Ishikawa (cell line): ENCODE measurements around the gene HCFC1R1.

ENCODE experiments used
- CEBPB ChIP-seq: IDR thresholded peaks from 2 replicates; pipeline ENCODE4 v1.6.1; 2012
- CREB1 ChIP-seq: IDR thresholded peaks from 2 replicates; pipeline ENCODE4 v1.6.1; 2012; ENCODE audit warnings: low read depth
- EGR1 ChIP-seq: IDR thresholded peaks from 2 replicates; pipeline ENCODE4 v1.6.1; 2012
- EP300 ChIP-seq: IDR thresholded peaks from 2 replicates; pipeline ENCODE4 v1.6.1; 2012; ENCODE audit warnings: borderline replicate concordance
- FOXM1 ChIP-seq: IDR thresholded peaks from 2 replicates; pipeline ENCODE4 v1.6.1; 2012; ENCODE audit warnings: low read depth, borderline replicate concordance
- NFIC ChIP-seq: IDR thresholded peaks from 2 replicates; pipeline ENCODE4 v1.6.1; 2012
- RAD21 ChIP-seq: IDR thresholded peaks from 2 replicates; pipeline ENCODE4 v1.6.1; 2012; ENCODE audit warnings: low read depth
- TAF1 ChIP-seq: IDR thresholded peaks from 2 replicates; pipeline ENCODE4 v1.6.1; 2012; ENCODE audit warnings: low read depth, mild to moderate bottlenecking
- TCF12 ChIP-seq: IDR thresholded peaks from 2 replicates; pipeline ENCODE4 v1.6.1; 2012; ENCODE audit warnings: low read depth
- TEAD4 ChIP-seq: IDR thresholded peaks from 2 replicates; pipeline ENCODE4 v1.6.1; 2012
- YY1 ChIP-seq: IDR thresholded peaks from 2 replicates; pipeline ENCODE4 v1.6.1; 2012; ENCODE audit warnings: low read depth
- ZBTB7A ChIP-seq: IDR thresholded peaks from 2 replicates; pipeline ENCODE4 v1.6.1; 2012; ENCODE audit warnings: low read depth
- TF ChIP-seq, protein P1 (sequence below): IDR thresholded peaks from 2 replicates; pipeline ENCODE4 v1.6.1; 2012
- TF ChIP-seq, protein P2 (sequence below): IDR thresholded peaks from 2 replicates; pipeline ENCODE4 v1.6.1; 2012; ENCODE audit warnings: low read depth, mild to moderate bottlenecking
- TF ChIP-seq, protein P3 (sequence below): IDR thresholded peaks from 2 replicates; pipeline ENCODE4 v1.6.1; 2012

The HCFC1R1 gene

DNA sequence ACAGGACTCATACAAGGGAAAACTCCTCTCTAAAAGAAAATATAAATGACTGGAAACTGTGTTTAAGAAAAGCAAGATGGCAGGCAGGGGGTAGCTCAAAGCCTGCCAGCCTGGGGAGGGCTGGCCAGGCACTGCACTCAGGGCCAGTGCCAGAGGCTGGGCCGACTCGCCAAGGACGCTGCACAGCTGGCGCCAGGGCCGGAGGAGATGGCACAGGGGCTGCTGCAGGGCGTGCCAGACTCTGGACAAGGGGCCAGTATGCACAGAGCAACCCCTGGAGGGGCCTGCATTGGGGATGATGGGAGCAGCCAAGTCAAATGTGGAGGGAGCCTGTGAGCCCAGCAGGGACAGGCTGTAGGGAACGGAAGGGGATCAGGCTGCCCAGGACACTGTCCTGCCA lies 47.5 kb downstream of the HCFC1R1 start:
- TF ChIP-seq TCF12: no peak
- no peak for TF ChIP-seq EGR1

DNA sequence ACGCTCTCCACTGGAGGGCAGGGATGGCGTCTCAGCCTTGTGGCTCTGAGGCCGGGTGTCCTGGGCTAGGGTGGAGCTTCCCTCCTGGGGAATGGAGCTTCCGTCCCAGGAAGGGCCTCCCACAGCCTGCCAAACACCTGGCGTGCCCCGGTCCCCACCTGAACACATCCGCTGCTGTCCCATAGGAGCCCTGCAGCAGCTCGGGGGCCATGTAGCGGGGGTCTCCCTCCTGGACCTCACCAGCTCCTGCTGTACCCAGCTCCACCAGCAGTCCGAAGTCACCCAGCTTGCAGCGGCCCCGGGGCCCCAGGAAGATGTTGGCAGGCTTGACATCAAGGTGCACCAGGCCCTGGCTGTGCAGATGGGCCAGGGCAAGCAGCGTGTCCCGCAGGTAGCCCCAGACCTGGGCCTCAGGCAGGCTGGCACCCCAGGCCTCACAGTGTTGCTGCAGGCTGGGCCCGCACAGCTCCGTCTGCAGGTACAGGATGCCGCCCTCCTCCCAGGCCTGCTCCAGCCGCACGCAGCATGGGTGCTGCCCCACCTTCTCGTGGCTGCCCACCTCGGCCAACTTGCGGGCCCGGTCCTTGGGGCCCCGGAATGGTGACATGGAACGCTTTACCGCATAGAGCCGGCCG lies 48.5 kb downstream of the HCFC1R1 start:
- TF ChIP-seq NFIC: no peak
- no peak for TF ChIP-seq TEAD4
- TF ChIP-seq, protein P1, sequence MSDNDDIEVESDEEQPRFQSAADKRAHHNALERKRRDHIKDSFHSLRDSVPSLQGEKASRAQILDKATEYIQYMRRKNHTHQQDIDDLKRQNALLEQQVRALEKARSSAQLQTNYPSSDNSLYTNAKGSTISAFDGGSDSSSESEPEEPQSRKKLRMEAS: no peak
- TF ChIP-seq CEBPB: no peak
- no peak for TF ChIP-seq EGR1
- TF ChIP-seq ZBTB7A: no peak
- TF ChIP-seq, protein P2, sequence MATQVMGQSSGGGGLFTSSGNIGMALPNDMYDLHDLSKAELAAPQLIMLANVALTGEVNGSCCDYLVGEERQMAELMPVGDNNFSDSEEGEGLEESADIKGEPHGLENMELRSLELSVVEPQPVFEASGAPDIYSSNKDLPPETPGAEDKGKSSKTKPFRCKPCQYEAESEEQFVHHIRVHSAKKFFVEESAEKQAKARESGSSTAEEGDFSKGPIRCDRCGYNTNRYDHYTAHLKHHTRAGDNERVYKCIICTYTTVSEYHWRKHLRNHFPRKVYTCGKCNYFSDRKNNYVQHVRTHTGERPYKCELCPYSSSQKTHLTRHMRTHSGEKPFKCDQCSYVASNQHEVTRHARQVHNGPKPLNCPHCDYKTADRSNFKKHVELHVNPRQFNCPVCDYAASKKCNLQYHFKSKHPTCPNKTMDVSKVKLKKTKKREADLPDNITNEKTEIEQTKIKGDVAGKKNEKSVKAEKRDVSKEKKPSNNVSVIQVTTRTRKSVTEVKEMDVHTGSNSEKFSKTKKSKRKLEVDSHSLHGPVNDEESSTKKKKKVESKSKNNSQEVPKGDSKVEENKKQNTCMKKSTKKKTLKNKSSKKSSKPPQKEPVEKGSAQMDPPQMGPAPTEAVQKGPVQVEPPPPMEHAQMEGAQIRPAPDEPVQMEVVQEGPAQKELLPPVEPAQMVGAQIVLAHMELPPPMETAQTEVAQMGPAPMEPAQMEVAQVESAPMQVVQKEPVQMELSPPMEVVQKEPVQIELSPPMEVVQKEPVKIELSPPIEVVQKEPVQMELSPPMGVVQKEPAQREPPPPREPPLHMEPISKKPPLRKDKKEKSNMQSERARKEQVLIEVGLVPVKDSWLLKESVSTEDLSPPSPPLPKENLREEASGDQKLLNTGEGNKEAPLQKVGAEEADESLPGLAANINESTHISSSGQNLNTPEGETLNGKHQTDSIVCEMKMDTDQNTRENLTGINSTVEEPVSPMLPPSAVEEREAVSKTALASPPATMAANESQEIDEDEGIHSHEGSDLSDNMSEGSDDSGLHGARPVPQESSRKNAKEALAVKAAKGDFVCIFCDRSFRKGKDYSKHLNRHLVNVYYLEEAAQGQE: no peak
- no peak for TF ChIP-seq EP300
- TF ChIP-seq TAF1: no peak
- no peak for TF ChIP-seq CREB1
- TF ChIP-seq TCF12: no peak
- TF ChIP-seq, protein P3, sequence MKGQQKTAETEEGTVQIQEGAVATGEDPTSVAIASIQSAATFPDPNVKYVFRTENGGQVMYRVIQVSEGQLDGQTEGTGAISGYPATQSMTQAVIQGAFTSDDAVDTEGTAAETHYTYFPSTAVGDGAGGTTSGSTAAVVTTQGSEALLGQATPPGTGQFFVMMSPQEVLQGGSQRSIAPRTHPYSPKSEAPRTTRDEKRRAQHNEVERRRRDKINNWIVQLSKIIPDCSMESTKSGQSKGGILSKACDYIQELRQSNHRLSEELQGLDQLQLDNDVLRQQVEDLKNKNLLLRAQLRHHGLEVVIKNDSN: no peak
- no peak for TF ChIP-seq YY1
- TF ChIP-seq RAD21: no peak
- no peak for TF ChIP-seq FOXM1

DNA sequence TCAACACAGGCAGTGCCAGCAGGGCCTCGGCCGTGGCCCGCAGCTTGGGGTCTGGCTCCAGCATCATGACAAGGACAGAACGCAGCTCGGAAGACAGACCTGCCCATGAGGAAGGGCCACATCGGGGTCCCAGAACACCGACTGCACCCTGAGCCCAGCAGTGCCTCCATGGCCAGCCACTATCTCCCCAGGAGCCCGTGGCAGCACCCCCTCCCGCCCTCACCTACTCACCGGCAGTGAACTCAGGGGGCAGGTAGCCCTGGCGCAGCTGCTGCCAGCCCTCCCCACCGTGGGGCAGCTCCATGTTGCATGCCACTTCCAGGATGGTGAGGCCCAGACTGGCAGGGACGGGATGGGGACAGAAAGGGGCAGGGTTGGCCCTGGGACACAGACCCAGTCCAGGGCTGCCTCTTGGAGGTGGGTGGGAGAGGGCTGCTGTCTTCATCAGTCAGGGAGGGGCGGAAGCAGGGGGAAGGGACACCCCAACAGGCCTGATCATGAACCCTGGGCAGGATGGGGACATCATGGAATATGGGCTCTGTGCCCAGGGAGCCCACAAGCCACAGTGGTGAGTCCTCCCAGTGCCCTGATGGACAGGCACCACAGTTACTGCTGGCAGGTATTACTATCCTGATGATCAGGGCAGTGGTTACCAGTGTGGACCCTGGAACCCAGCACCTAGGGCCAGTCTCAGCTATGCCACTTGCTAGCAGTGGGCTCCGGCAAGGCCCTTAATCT lies 49.3 kb downstream of the HCFC1R1 start:
- TF ChIP-seq TCF12 (no peak), TEAD4 (no peak), YY1 (no peak)

DNA sequence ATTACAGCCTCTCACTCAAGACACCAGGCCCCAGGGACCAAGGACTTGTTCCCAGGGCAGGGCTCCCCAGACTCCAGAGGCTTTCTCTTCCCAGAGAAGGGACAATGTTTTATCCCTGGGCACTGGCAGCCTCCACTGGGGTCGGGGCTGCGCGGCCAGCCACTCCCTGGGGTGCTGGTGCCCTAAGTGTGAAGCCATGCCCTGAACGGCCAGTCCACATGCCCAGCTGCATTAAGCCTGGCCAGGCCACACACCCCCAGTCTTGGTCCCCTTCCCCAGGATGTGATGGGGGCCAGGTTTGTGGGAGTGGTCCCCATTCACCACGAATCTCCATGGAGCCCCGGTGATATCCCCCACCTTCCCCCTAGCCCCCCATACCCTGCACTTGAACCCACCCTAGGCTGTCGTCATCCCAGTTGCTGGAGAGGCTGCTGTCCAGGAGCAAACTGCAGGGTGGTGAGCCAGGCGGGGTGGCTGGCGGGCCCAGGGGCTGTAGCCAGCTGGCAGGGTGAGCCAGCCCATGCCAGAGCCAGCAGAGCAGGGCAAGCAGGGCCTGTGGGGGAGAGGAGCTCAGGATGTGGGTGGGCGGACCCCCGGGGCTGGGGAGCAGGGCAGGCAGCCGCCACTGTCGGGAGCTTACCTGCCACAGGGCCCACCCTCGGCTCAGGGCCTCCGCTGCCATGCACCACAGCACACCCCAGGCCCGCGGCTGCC lies 50.0 kb downstream of the HCFC1R1 start:
- TF ChIP-seq, protein P1: no peak
- TF ChIP-seq CREB1 (no peak), ZBTB7A (no peak), FOXM1 (no peak), RAD21 (no peak), CEBPB (no peak), TEAD4 (no peak), NFIC (no peak), TCF12 (no peak), EGR1 (no peak), EP300 (no peak), TAF1 (no peak), YY1 (no peak)
- TF ChIP-seq, protein P3: no peak
- TF ChIP-seq, protein P2: no peak

DNA sequence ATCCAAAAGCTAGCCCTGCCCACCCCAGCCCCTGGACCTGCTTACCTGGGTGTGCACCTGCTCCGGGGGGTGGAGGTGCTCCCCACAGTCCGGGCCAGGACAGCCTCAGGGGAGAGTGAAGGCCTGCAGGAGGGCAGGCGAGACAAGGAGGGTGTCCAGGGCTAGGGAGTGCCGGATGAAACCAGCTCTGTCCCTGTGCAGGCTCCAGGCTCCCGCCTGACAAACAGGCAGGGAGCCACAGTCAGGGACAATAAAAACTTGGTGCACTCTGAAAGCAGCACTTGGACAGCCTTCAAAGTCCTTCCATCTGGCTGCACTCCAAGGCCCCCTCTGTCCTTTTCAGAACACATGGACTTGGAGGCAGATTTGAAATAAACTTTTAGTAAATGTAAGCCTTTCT lies 50.6 kb downstream of the HCFC1R1 start:
- TF ChIP-seq ZBTB7A: no peak
- TF ChIP-seq TCF12: no peak
- no peak for TF ChIP-seq TAF1
- no peak for TF ChIP-seq CREB1
